HepG2 (cell line): Measurements from ENCODE around the gene CCDC70. TPM values are rescaled to one million over a fixed set of nuclear protein-coding genes. Genes with fewer than 3 reads are reported as not detected.
A peak's percentile ranks its signal among the peaks of the same experiment; 100 is the strongest.

Experiments used
- ATM ChIP-seq: fragments of 450-650 bp; IDR thresholded peaks from 2 replicates; pipeline ENCODE4 v1.7.1; 2017; ENCODE audit warnings: mild to moderate bottlenecking, borderline replicate concordance
- ERF ChIP-seq: IDR thresholded peaks from 2 replicates; pipeline ENCODE4 v1.6.1; 2018; ENCODE audit warnings: missing biosample characterization, missing genetic modification reagents
- GFI1 ChIP-seq: sonication (generic); formaldehyde crosslinking; IDR thresholded peaks from 2 replicates; pipeline ENCODE4 v1.5.0; 2020; ENCODE audit warnings: missing genetic modification reagents, mild to moderate bottlenecking, borderline replicate concordance
- GTF2F1 ChIP-seq: fragments of 150-350 bp; IDR thresholded peaks from 2 replicates; pipeline ENCODE4 v1.6.1; 2014; ENCODE audit warnings: low read length
- HNRNPUL1 ChIP-seq: fragments of 200-400 bp; formaldehyde crosslinking; IDR thresholded peaks from 2 replicates; pipeline ENCODE4 v1.6.1; 2017; ENCODE audit warnings: low read depth, mild to moderate bottlenecking, low read length, moderate library complexity
- MED8 ChIP-seq: sonication (generic); formaldehyde crosslinking; IDR thresholded peaks from 2 replicates; pipeline ENCODE4 v1.8.1; 2023; ENCODE audit warnings: mild to moderate bottlenecking, missing genetic modification reagents; ENCODE audit not compliant: insufficient replicate concordance
- MYC ChIP-seq: sonication (generic); formaldehyde crosslinking; IDR thresholded peaks from 2 replicates; pipeline ENCODE4 v1.9.0; 2021; ENCODE audit warnings: missing genetic modification reagents, borderline replicate concordance
- SETDB1 ChIP-seq: sonication (generic); formaldehyde crosslinking; IDR thresholded peaks from 2 replicates; pipeline ENCODE4 v1.5.1; 2020; ENCODE audit warnings: missing genetic modification reagents, mild to moderate bottlenecking, borderline replicate concordance
- SKI ChIP-seq: fragments of 450-650 bp; IDR thresholded peaks from one replicate; pipeline ENCODE4 v1.6.1; 2018; ENCODE audit warnings: mild to moderate bottlenecking; ENCODE audit not compliant: partially characterized antibody
- SKIL ChIP-seq: sonication (generic); formaldehyde crosslinking; IDR thresholded peaks from 2 replicates; pipeline ENCODE4 v1.8.0; 2022; ENCODE audit warnings: missing genetic modification reagents, mild to moderate bottlenecking, moderate library complexity, borderline replicate concordance
- SNAI1 ChIP-seq: sonication (generic); formaldehyde crosslinking; IDR thresholded peaks from 2 replicates; pipeline ENCODE4 v1.5.0; 2020; ENCODE audit warnings: mild to moderate bottlenecking, missing genetic modification reagents, borderline replicate concordance
- THAP7 ChIP-seq: sonication (generic); formaldehyde crosslinking; IDR thresholded peaks from 2 replicates; pipeline ENCODE4 v1.8.1; 2023; ENCODE audit warnings: mild to moderate bottlenecking, missing genetic modification reagents
- TRIM22 ChIP-seq: fragments of 450-650 bp; IDR thresholded peaks from 2 replicates; pipeline ENCODE4 v1.6.1; 2017
- XRCC5 ChIP-seq: fragments of 200-400 bp; formaldehyde crosslinking; optimal IDR thresholded peaks from 2 replicates; pipeline ENCODE3; 2017; ENCODE audit warnings: mild to moderate bottlenecking, low read length
- ZBTB3 ChIP-seq: sonication (generic); formaldehyde crosslinking; IDR thresholded peaks from 2 replicates; pipeline ENCODE4 v1.4.0; 2020; ENCODE audit warnings: low read depth, mild to moderate bottlenecking, moderate library complexity, missing genetic modification reagents, borderline replicate concordance
- ZNF160 ChIP-seq: sonication (generic); formaldehyde crosslinking; IDR thresholded peaks from 2 replicates; pipeline ENCODE4 v1.8.0; 2022; ENCODE audit warnings: mild to moderate bottlenecking, inconsistent platforms, missing genetic modification reagents
- ZNF598 ChIP-seq: sonication (generic); formaldehyde crosslinking; IDR thresholded peaks from 2 replicates; pipeline ENCODE4 v1.5.1; 2020; ENCODE audit warnings: mild to moderate bottlenecking, missing genetic modification reagents, borderline replicate concordance
- ZNF670 ChIP-seq: sonication (generic); formaldehyde crosslinking; IDR thresholded peaks from 2 replicates; pipeline ENCODE4 v1.8.0; 2022; ENCODE audit warnings: mild to moderate bottlenecking, missing genetic modification reagents, borderline replicate concordance
- polyA plus RNA-seq, 8 experiments: library from polyadenylated mRNA; depleted of rRNA in 3 of 8; stranded (reverse) in 7 of 8; unstranded in 1 of 8; fragments of >200 nt; fragmentation: Illumina TruSeq in 4 of 8; extraction: Trizol in 4 of 8; gene quantifications; 2 replicates each; pipeline versions ENCODE4 v1.2.1 to v1.2.3, GENCODE V29; 2011 to 2016; ENCODE audit warnings: low read depth in 4 of 8, missing spikeins in 1 of 8, mixed read lengths in 1 of 8; ENCODE audit not compliant: insufficient read depth in 1 of 8
- total RNA-seq, 5 experiments: library from RNA; depleted of rRNA; stranded (reverse); fragments of >200 nt; fragmentation: Illumina TruSeq; extraction: Trizol; gene quantifications; 2 replicates each; pipeline ENCODE4 v1.2.3, GENCODE V29; 2016; ENCODE audit warnings: low read depth in 1 of 5
- TF ChIP-seq, protein P1 (sequence below): sonication (generic); formaldehyde crosslinking; IDR thresholded peaks from 2 replicates; pipeline ENCODE4 v1.8.0; 2022; ENCODE audit warnings: mild to moderate bottlenecking, missing genetic modification reagents, moderate library complexity
- TF ChIP-seq, protein P2 (sequence below): sonication (generic); formaldehyde crosslinking; IDR thresholded peaks from 2 replicates; pipeline ENCODE4 v1.5.1; 2020; ENCODE audit warnings: mild to moderate bottlenecking, missing genetic modification reagents, borderline replicate concordance
- TF ChIP-seq, protein P3 (sequence below): sonication (generic); formaldehyde crosslinking; IDR thresholded peaks from 2 replicates; pipeline ENCODE4 v1.4.0; 2020; ENCODE audit warnings: mild to moderate bottlenecking, missing genetic modification reagents
- TF ChIP-seq, protein P4 (sequence below): sonication (generic); formaldehyde crosslinking; IDR thresholded peaks from 2 replicates; pipeline ENCODE4 v1.4.0; 2020; ENCODE audit warnings: missing genetic modification reagents

The CCDC70 gene
- total and polyA plus RNA-seq, 2 of the 13 experiments (the other 11 are each of a cell fraction or from before 2014, with no cell fraction given) = 0.13 TPM; not detected in 1

DNA sequence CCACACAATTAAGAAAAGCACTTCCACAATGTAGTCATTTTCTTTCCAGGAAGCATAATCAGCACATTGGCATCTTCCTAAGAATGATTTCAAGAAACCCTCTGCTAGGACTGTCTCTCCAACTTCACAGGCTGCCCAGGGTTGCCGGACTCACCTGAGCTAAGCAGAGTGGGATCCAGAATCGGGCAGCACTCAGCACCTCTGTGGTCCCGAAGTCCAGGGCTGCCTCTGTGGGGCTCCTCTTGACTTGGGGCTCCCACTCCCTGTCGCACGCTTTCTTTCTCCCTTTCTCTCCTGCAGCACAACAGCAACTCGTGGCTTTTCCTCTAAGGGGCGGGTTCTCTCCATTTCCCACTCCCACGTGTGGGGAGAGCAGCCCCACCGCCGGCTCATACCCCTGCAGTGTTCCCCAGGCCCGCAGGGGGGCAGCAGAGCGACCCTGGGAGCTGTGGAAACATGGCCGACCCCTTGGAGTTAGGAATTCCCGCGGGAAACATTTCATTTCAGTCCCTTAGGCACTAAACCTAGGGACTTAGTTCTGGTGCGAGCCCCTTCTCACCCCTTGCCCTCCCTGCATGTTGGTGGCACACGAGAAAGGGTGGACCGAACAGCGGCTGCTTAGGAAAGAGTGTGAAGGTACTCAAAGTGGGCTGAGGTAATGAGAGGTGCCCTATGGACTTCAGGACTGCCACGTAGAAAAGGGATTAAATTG, 16.8 kb upstream of the CCDC70 start, which contains the start of gene TMEM272 (continued):
- TF ChIP-seq MYC = peak; percentile 35; the same call in 1 of the 2 replicates
- no peak for TF ChIP-seq SKI
- TF ChIP-seq SETDB1 (CRISPR knock-in tag) = no peak
- no peak for TF ChIP-seq SKIL (CRISPR knock-in tag)
- TF ChIP-seq, protein P1, sequence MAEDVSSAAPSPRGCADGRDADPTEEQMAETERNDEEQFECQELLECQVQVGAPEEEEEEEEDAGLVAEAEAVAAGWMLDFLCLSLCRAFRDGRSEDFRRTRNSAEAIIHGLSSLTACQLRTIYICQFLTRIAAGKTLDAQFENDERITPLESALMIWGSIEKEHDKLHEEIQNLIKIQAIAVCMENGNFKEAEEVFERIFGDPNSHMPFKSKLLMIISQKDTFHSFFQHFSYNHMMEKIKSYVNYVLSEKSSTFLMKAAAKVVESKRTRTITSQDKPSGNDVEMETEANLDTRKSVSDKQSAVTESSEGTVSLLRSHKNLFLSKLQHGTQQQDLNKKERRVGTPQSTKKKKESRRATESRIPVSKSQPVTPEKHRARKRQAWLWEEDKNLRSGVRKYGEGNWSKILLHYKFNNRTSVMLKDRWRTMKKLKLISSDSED (CRISPR knock-in tag) = no peak
- TF ChIP-seq ZNF160 (CRISPR knock-in tag) = no peak
- no peak for TF ChIP-seq THAP7 (CRISPR knock-in tag)
- peak; percentile 79 for TF ChIP-seq XRCC5
- TF ChIP-seq ZNF670 (CRISPR knock-in tag) = no peak
- no peak for TF ChIP-seq ZBTB3 (CRISPR knock-in tag)
- TF ChIP-seq ZNF598 (CRISPR knock-in tag) = no peak; the same call in 1 of the 2 replicates
- no peak for TF ChIP-seq TRIM22
- TF ChIP-seq ERF (CRISPR knock-in tag) = no peak
- TF ChIP-seq MED8 (CRISPR knock-in tag) = no peak
- no peak for TF ChIP-seq HNRNPUL1
- TF ChIP-seq ATM = no peak
- TF ChIP-seq, protein P2, sequence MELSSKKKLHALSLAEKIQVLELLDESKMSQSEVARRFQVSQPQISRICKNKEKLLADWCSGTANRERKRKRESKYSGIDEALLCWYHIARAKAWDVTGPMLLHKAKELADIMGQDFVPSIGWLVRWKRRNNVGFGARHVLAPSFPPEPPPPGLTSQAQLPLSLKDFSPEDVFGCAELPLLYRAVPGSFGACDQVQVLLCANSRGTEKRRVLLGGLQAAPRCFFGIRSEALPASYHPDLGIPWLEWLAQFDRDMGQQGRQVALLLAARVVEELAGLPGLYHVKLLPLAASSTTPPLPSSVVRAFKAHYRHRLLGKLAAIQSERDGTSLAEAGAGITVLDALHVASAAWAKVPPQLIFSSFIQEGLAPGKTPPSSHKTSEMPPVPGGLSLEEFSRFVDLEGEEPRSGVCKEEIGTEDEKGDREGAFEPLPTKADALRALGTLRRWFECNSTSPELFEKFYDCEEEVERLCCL (CRISPR knock-in tag) = no peak
- no peak for TF ChIP-seq GTF2F1
- no peak for TF ChIP-seq SNAI1
- TF ChIP-seq, protein P3, sequence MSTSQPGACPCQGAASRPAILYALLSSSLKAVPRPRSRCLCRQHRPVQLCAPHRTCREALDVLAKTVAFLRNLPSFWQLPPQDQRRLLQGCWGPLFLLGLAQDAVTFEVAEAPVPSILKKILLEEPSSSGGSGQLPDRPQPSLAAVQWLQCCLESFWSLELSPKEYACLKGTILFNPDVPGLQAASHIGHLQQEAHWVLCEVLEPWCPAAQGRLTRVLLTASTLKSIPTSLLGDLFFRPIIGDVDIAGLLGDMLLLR = no peak
- TF ChIP-seq, protein P4, sequence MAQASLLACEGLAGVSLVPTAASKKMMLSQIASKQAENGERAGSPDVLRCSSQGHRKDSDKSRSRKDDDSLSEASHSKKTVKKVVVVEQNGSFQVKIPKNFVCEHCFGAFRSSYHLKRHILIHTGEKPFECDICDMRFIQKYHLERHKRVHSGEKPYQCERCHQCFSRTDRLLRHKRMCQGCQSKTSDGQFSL (CRISPR knock-in tag) = no peak
- no peak for TF ChIP-seq GFI1 (CRISPR knock-in tag)
